Femur (tissue), 1 donor: ENCODE results near the gene BRF1.
A peak's percentile ranks its signal among the peaks of the same experiment; 100 is the strongest.
"Not testable (repeated sequence)": the region's sequence is repeated elsewhere in the genome, so short reads cannot be mapped to it uniquely, and the experiment has no call there.

Source experiments
- DNase-seq: peaks from one replicate; pipeline ENCODE4 v3.0.0-alpha.2; 2017

Gene BRF1

GRCh38 chr14:105300542-105301102 lies at the start of gene BRF1:
Gene BRF1, minus strand, starts transcription at chr14:105301001. Its CDS starts 372 bp downstream, at chr14:105300629.
- DNase-seq = peak; percentile 97

- DNase-seq = no peak
These were observed 49.2 kb upstream of the BRF1 start for GRCh38 chr14:105349992-105350391.

GRCh38 chr14:105348945-105349699 lies 48.3 kb upstream of the BRF1 start:
- DNase-seq = no peak

- no peak for DNase-seq
These were observed 47.6 kb upstream of the BRF1 start for GRCh38 chr14:105348169-105348944.

- DNase-seq = no peak
These were observed 46.8 kb upstream of the BRF1 start for GRCh38 chr14:105347587-105347968.

GRCh38 chr14:105346876-105347586 lies 46.2 kb upstream of the BRF1 start:
- DNase-seq = no peak

- DNase-seq = no peak
These were observed 45.4 kb upstream of the BRF1 start for GRCh38 chr14:105346200-105346533.

- DNase-seq = no peak
These were observed 42.4 kb upstream of the BRF1 start for GRCh38 chr14:105343194-105343593.

GRCh38 chr14:105340821-105341733 lies 40.3 kb upstream of the BRF1 start:
- DNase-seq = no peak

- no peak for DNase-seq
These were observed 37.4 kb upstream of the BRF1 start for GRCh38 chr14:105337966-105338741.

- no peak for DNase-seq
These were observed 36.6 kb upstream of the BRF1 start for GRCh38 chr14:105337433-105337832.

GRCh38 chr14:105336477-105337287 lies 35.9 kb upstream of the BRF1 start:
- DNase-seq = no peak

GRCh38 chr14:105335735-105336476 lies 35.1 kb upstream of the BRF1 start:
- DNase-seq = no peak

- DNase-seq = not testable (repeated sequence)
These were observed 34.4 kb upstream of the BRF1 start for GRCh38 chr14:105335231-105335542.

- DNase-seq = no peak
These were observed 33.8 kb upstream of the BRF1 start for GRCh38 chr14:105334383-105335230.

GRCh38 chr14:105333613-105334364 lies 33.0 kb upstream of the BRF1 start:
- no peak for DNase-seq

GRCh38 chr14:105333020-105333490 lies 32.3 kb upstream of the BRF1 start:
- no peak for DNase-seq

- no peak for DNase-seq
These were observed 31.6 kb upstream of the BRF1 start for GRCh38 chr14:105332350-105332874.
